Renal cortical epithelial cell (primary cell): Measurements from ENCODE around the gene SMC3. TPM values are rescaled to one million over a fixed set of nuclear protein-coding genes. Genes with fewer than 3 reads are reported as not detected.
A peak's percentile ranks its signal among the peaks of the same experiment; 100 is the strongest.
"Not testable (repeated sequence)": the region's sequence is repeated elsewhere in the genome, so short reads cannot be mapped to it uniquely, and the experiment has no call there.

Experiments used
- DNase-seq: peaks from one replicate; pipeline ENCODE4 v3.0.0-alpha.2; 2011; ENCODE audit warnings: low read depth
- total RNA-seq: library from RNA; depleted of rRNA; stranded (reverse); fragments of >200 nt; gene quantifications from 2 replicates; pipeline ENCODE4 v1.2.3, GENCODE V29; 2014

Gene SMC3
- total RNA-seq, 1 donor from 2014 or later, result 39.3 TPM

- DNase-seq, result peak; percentile 39
These were observed 8.7 kb downstream of the SMC3 start for GRCh38 chr10:110576220-110576619.

- no peak for DNase-seq
These were observed 9.6 kb downstream of the SMC3 start for GRCh38 chr10:110577056-110577455.

GRCh38 chr10:110584006-110584405 is 16.5 kb downstream of the SMC3 start:
- no peak for DNase-seq

- DNase-seq, result no peak
These were observed 24.3 kb downstream of the SMC3 start for GRCh38 chr10:110591760-110592159.

- DNase-seq, result no peak
These were observed 30.0 kb downstream of the SMC3 start for GRCh38 chr10:110597476-110597875.

GRCh38 chr10:110600487-110601101 is 33.1 kb downstream of the SMC3 start:
- peak; percentile 74 for DNase-seq

GRCh38 chr10:110601581-110601980 is 34.1 kb downstream of the SMC3 start:
- no peak for DNase-seq

GRCh38 chr10:110608087-110608486 is 40.6 kb downstream of the SMC3 start:
- DNase-seq, result no peak

GRCh38 chr10:110609605-110610004 is 42.1 kb downstream of the SMC3 start:
- peak; percentile 10 for DNase-seq

GRCh38 chr10:110610308-110610774 is 42.8 kb downstream of the SMC3 start:
- peak; percentile 71 for DNase-seq

GRCh38 chr10:110610781-110611180 is 43.3 kb downstream of the SMC3 start:
- DNase-seq, result not testable (repeated sequence)

- DNase-seq, result no peak
These were observed 44.6 kb downstream of the SMC3 start for GRCh38 chr10:110612087-110612486.

- no peak for DNase-seq
These were observed 45.1 kb downstream of the SMC3 start for GRCh38 chr10:110612629-110613028.

- no peak for DNase-seq
These were observed 46.0 kb downstream of the SMC3 start for GRCh38 chr10:110613341-110613995.

- no peak for DNase-seq
These were observed 46.6 kb downstream of the SMC3 start for GRCh38 chr10:110613996-110614495.

- peak; percentile 35 for DNase-seq
These were observed 47.7 kb downstream of the SMC3 start for GRCh38 chr10:110615057-110615747.

- DNase-seq, result no peak
These were observed 49.1 kb downstream of the SMC3 start for GRCh38 chr10:110616493-110617033.

- DNase-seq, result no peak
These were observed 50.1 kb downstream of the SMC3 start for GRCh38 chr10:110617425-110618229.

- DNase-seq, result no peak
These were observed 50.7 kb downstream of the SMC3 start for GRCh38 chr10:110618230-110618610.

- no peak for DNase-seq
These were observed 52.3 kb downstream of the SMC3 start for GRCh38 chr10:110619514-110620397.

- no peak for DNase-seq
These were observed 52.9 kb downstream of the SMC3 start for GRCh38 chr10:110620398-110620719.
